WERI-Rb-1 (cell line): ENCODE measurements around the gene PPEF2.
"Not testable (repeated sequence)": the region's sequence is repeated elsewhere in the genome, so short reads cannot be mapped to it uniquely, and the experiment has no call there.

Experiments used
- DNase-seq: peaks from one replicate; pipeline ENCODE4 v3.0.0-alpha.2; 2020
- H3K27ac ChIP-seq: fragments of 250-450 bp; sonication (Bioruptor Pico); 2 replicates; pipeline ENCODE4 v1.5.1; 2020; ENCODE audit warnings: mild to moderate bottlenecking, moderate library complexity
- H3K27me3 ChIP-seq: fragments of 250-450 bp; sonication (Bioruptor Pico); 2 replicates; pipeline ENCODE4 v1.5.1; 2021; ENCODE audit warnings: mild to moderate bottlenecking, low read depth, moderate library complexity; ENCODE audit not compliant: insufficient read depth, severe bottlenecking
- H3K36me3 ChIP-seq: fragments of 250-450 bp; sonication (Bioruptor Pico); 2 replicates; pipeline ENCODE4 v1.5.1; 2020; ENCODE audit warnings: mild to moderate bottlenecking, moderate library complexity
- H3K4me3 ChIP-seq: 2 replicates; pipeline ENCODE4 v1.5.1; 2011; ENCODE audit warnings: low read depth, mild to moderate bottlenecking, control low read depth, low read length
- H3K9me3 ChIP-seq: fragments of 250-450 bp; sonication (Bioruptor Pico); 2 replicates; pipeline ENCODE4 v1.5.1; 2021; ENCODE audit warnings: mild to moderate bottlenecking, moderate library complexity; ENCODE audit not compliant: severe bottlenecking
- CTCF ChIP-seq: IDR thresholded peaks from 2 replicates; pipeline ENCODE4 v1.5.1; 2011; ENCODE audit warnings: low read depth, mild to moderate bottlenecking, control low read depth, inconsistent platforms, low read length

PPEF2 gene

GRCh38 chr4:75920327-75920726, 18.1 kb upstream of the PPEF2 start:
- Histone ChIP-seq H3K27me3 (no peaks in the 10 kb centered on the region), H3K9me3 (no peaks in the 10 kb centered on the region), H3K4me3 (no peak overlapping the region), H3K27ac (no peak overlapping the region), H3K36me3 (no peaks in the 10 kb centered on the region)
- TF ChIP-seq CTCF: no peak
- no peak for DNase-seq

- DNase-seq: no peak
- H3K4me3 ChIP-seq: no peak overlapping the region
Measured at GRCh38 chr4:75919920-75920319, 17.7 kb upstream of the PPEF2 start.

GRCh38 chr4:75916091-75916661, 13.9 kb upstream of the PPEF2 start:
- no peaks in the 10 kb centered on the region for H3K9me3 ChIP-seq
- H3K27me3 ChIP-seq: no peaks in the 10 kb centered on the region
- peak; percentile 87 for TF ChIP-seq CTCF
- no peak overlapping the region for H3K4me3 ChIP-seq
- DNase-seq: peak; percentile 40
- H3K36me3 ChIP-seq: no peaks in the 10 kb centered on the region
- no peak overlapping the region for H3K27ac ChIP-seq

More at GRCh38 chr4:75919920-75920319, 17.7 kb upstream of the PPEF2 start:
- Histone ChIP-seq H3K36me3 (no peaks in the 10 kb centered on the region), H3K9me3 (no peaks in the 10 kb centered on the region), H3K27ac (no peak overlapping the region), H3K27me3 (no peaks in the 10 kb centered on the region)
- TF ChIP-seq CTCF: no peak

GRCh38 chr4:75912968-75913367, 10.7 kb upstream of the PPEF2 start:
- no peak for TF ChIP-seq CTCF
- H3K27me3 ChIP-seq: no peaks in the 10 kb centered on the region
- H3K9me3 ChIP-seq: peaks cover 4% of the 10 kb centered on the region
- DNase-seq: no peak
- H3K27ac ChIP-seq: no peak overlapping the region
- no peak overlapping the region for H3K4me3 ChIP-seq
- H3K36me3 ChIP-seq: no peaks in the 10 kb centered on the region

- not testable (repeated sequence) for H3K4me3 ChIP-seq, H3K27ac ChIP-seq, H3K9me3 ChIP-seq, DNase-seq, H3K27me3 ChIP-seq, H3K36me3 ChIP-seq
Measured at GRCh38 chr4:75910831-75911230, 8.6 kb upstream of the PPEF2 start.

GRCh38 chr4:75909405-75909804, 7.2 kb upstream of the PPEF2 start:
- H3K9me3 ChIP-seq: peaks cover 4% of the 10 kb centered on the region
- H3K4me3 ChIP-seq: no peak overlapping the region
- TF ChIP-seq CTCF: no peak
- H3K27me3 ChIP-seq: no peaks in the 10 kb centered on the region
- no peak overlapping the region for H3K27ac ChIP-seq
- DNase-seq: no peak
- no peaks in the 10 kb centered on the region for H3K36me3 ChIP-seq
